GM18505 (cell line): ENCODE results near the gene ADCY5.

Source experiments
- ATAC-seq: cut with Tn5 transposase; IDR thresholded peaks from one replicate; pipeline ENCODE4 v1.9.1; 2021; ENCODE audit not compliant: unreplicated experiment
- POLR2A ChIP-seq: IDR thresholded peaks from 4 replicates; pipeline ENCODE4 v1.6.1; 2011; ENCODE audit warnings: borderline replicate concordance; ENCODE audit not compliant: insufficient read depth, insufficient read length; ENCODE audit errors: extremely low read depth

The ADCY5 gene

GRCh38 chr3:123429362-123430125 lies 19.3 kb downstream of the ADCY5 start:
- no peak for TF ChIP-seq POLR2A
- ATAC-seq, result no peak

GRCh38 chr3:123424999-123425712 lies 23.7 kb downstream of the ADCY5 start:
- no peak for TF ChIP-seq POLR2A
- no peak for ATAC-seq

GRCh38 chr3:123424321-123424998 lies 24.4 kb downstream of the ADCY5 start:
- no peak for TF ChIP-seq POLR2A
- no peak for ATAC-seq

GRCh38 chr3:123423806-123424205 lies 25.1 kb downstream of the ADCY5 start:
- ATAC-seq, result no peak
- no peak for TF ChIP-seq POLR2A

- no peak for ATAC-seq
These were observed 25.9 kb downstream of the ADCY5 start for GRCh38 chr3:123423031-123423430.

GRCh38 chr3:123422457-123422856 lies 26.4 kb downstream of the ADCY5 start:
- ATAC-seq, result no peak
- TF ChIP-seq POLR2A, result no peak

More at GRCh38 chr3:123423031-123423430, 25.9 kb downstream of the ADCY5 start:
- TF ChIP-seq POLR2A, result no peak

- no peak for ATAC-seq
- no peak for TF ChIP-seq POLR2A
These were observed 27.3 kb downstream of the ADCY5 start for GRCh38 chr3:123421353-123422174.

GRCh38 chr3:123420416-123420968 lies 28.4 kb downstream of the ADCY5 start:
- no peak for TF ChIP-seq POLR2A
- ATAC-seq, result no peak

- no peak for TF ChIP-seq POLR2A
- no peak for ATAC-seq
These were observed 29.0 kb downstream of the ADCY5 start for GRCh38 chr3:123419850-123420297.

GRCh38 chr3:123419181-123419849 lies 29.6 kb downstream of the ADCY5 start:
- ATAC-seq, result no peak
- no peak for TF ChIP-seq POLR2A

GRCh38 chr3:123416647-123417046 lies 32.2 kb downstream of the ADCY5 start:
- ATAC-seq, result no peak
- TF ChIP-seq POLR2A, result no peak

- ATAC-seq, result no peak
- no peak for TF ChIP-seq POLR2A
These were observed 32.7 kb downstream of the ADCY5 start for GRCh38 chr3:123416173-123416572.
